ENCODE data around the gene TOMM70.

Gene TOMM70

DNA sequence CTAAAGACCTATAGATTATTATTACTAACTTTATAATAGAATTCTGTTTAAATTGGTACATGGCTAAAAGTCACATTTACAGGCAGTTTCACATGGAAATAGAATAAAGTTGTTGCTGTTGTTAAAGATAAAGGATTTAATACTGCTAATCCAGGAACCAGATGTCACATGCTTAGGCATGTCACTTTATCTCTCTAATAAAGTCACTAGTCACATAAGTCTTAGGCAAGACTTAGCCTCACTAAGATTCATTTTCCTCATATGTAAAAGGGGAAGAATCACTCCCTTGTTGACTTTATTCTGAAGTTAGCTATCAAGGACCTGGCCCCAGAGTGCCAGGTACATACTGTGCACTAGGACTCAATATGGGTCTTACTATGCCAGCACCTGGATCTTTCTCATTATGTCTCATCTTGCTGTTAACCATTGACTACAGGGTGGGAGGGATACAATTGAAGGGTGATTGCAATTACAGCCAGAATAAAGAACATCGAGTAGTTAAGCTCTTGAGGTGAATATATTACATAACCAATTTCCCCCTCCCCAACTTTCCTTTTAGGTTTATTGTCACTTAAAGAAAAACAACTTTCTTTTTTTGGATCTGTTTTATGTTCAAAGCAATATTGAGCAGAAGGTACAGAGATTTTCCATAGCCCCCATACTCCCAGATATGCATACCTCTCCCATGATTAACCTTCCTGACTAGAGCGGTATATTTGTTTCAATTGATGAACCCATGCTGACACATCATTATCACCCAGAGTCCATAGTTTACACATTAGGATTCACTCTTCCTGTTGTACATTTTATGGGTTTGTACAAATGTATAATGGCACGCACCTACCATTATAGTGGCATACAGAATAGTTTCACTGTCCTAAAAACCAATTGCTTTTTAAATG, 37.1 kb upstream of the TOMM70 start:
- TF ChIP-seq, protein P1, sequence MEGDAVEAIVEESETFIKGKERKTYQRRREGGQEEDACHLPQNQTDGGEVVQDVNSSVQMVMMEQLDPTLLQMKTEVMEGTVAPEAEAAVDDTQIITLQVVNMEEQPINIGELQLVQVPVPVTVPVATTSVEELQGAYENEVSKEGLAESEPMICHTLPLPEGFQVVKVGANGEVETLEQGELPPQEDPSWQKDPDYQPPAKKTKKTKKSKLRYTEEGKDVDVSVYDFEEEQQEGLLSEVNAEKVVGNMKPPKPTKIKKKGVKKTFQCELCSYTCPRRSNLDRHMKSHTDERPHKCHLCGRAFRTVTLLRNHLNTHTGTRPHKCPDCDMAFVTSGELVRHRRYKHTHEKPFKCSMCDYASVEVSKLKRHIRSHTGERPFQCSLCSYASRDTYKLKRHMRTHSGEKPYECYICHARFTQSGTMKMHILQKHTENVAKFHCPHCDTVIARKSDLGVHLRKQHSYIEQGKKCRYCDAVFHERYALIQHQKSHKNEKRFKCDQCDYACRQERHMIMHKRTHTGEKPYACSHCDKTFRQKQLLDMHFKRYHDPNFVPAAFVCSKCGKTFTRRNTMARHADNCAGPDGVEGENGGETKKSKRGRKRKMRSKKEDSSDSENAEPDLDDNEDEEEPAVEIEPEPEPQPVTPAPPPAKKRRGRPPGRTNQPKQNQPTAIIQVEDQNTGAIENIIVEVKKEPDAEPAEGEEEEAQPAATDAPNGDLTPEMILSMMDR (conservative IDR thresholded peaks at IDR 0.05; ENCODE audit: low read length): no peak
- no peak for DNase-seq (ENCODE audit: low read depth)
- no peak overlapping the region for H3K4me3 ChIP-seq (ENCODE audit: low read length)

DNA sequence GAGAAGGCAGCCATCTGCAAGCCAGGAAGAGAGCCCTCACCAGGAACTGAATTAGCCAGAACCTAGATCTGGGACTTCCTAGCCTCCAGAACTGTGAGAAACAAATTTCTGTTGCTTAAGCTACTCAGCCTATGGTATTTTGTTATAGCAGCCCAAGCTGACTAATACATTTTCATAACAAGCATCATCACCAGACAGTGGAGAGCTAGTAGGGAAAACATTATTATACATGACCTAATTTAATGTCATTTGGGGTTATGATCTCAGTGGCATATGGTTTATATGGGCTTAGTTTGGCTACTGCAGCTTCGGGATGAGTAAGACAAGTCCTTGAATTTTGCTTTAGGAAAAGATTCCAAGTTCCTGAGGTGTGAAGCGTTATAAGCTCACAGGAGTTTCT, 36.1 kb upstream of the TOMM70 start:
- DNase-seq (ENCODE audit: low read depth): peak; percentile 2
- H3K4me3 ChIP-seq (ENCODE audit: low read length): no peak overlapping the region
- TF ChIP-seq, protein P1 (conservative IDR thresholded peaks at IDR 0.05; ENCODE audit: low read length): no peak

DNA sequence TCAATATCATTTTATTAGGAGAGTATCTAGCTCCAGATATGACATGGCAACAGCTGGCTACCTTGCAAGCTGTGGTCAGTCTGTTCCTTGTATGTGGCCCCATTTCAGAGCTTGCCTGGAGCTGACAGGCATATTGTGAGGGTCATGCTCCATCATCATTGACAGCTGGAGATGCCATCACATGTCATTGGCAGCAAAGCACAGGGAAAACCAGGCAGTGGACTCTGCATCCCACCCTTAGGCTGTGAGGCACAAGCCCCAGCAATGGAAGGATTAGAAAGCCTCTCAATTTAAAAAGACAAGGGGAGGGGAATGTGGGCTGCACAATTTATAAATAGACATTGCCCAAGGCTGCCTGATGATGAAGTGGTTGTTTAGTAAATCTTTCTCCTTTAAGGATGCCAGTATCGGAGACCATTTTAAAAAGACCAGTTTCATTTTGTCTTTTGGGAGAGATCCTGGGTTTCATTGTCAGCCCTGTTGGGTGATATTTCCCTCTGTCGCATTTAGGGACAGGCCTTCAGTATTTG, 28.4 kb upstream of the TOMM70 start:
- TF ChIP-seq, protein P1 (conservative IDR thresholded peaks at IDR 0.05; ENCODE audit: low read length): no peak
- DNase-seq (ENCODE audit: low read depth): no peak
- no peak overlapping the region for H3K4me3 ChIP-seq (ENCODE audit: low read length)

DNA sequence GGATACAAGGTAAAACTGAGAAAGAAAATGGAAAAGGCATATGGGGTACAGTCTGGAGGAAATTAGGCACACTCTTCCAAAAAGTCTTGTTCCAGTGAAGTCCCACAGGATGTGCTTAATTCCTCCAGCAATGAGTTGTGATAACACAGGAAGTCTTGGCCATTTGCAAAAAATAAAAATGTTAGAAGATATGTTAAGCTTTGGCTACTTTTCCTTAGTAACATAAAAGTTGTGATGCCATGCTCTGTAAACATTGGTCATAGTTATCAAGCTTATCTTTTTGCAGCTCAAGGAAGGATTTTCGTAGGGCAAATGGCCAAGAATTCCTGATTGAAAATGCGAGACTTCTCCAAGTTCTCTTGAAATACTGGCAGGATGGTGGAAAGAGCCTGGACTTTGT, 26.8 kb upstream of the TOMM70 start:
- H3K4me3 ChIP-seq (ENCODE audit: low read length): no peak overlapping the region
- TF ChIP-seq, protein P1 (conservative IDR thresholded peaks at IDR 0.05; ENCODE audit: low read length): no peak
- DNase-seq (ENCODE audit: low read depth): no peak

DNA sequence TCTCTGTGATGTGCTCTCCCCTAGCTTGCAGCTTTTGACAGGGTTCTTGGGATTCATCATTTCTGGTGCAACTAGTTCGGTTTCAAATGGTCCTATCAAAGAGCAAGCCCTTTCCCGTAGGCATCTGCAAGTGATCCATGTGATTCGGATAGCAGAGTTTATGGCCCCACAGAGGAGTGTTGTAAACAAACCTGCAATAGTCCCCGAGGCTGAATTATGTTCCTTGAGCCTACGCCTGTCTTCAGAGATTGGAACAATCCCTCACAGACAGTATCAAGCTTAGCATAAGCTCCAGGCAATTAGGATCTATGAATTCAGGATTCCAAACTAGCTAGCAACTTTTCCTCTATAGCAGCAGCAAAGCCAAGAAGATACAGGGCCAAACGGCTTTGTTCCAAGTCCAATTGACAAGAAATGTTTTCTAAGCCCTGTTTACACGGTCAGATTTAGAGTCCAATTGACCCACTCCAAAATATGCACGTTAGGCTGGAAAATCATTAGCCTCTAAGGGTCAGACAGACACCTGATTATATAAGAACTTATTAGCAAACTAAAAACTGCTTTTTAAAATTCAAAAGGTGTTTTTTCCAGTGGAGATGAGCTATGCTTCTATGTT, 25.3 kb upstream of the TOMM70 start:
- TF ChIP-seq, protein P1 (conservative IDR thresholded peaks at IDR 0.05; ENCODE audit: low read length): no peak
- no peak overlapping the region for H3K4me3 ChIP-seq (ENCODE audit: low read length)

DNA sequence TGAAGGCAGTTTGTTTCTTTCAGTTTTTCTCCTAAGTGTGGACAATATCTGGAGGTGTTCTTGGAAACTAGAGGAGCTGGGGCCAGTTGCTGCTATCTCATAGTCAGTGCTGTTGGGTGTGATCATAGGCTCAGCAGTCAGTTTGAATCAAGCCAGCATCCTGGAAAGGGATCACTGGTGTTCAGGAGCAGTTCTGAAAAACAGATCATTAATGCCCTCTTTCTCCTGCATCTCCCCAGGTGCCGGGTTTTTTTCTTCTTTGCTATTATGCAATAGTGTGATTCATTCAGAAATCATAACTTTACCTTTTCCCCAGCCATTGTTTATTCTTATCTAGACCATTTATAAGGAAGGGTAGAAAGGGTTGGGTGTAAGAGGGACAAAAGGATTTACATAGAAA, 24.4 kb upstream of the TOMM70 start:
- TF ChIP-seq, protein P1 (conservative IDR thresholded peaks at IDR 0.05; ENCODE audit: low read length): no peak
- no peak overlapping the region for H3K4me3 ChIP-seq (ENCODE audit: low read length)
- no peak for DNase-seq (ENCODE audit: low read depth)

More for the DNA sequence above, 25.3 kb upstream of the TOMM70 start:
- DNase-seq (ENCODE audit: low read depth): no peak

Measured in AG10803 (cell line).